ENCODE data around the gene GOLGA3.

DNA sequence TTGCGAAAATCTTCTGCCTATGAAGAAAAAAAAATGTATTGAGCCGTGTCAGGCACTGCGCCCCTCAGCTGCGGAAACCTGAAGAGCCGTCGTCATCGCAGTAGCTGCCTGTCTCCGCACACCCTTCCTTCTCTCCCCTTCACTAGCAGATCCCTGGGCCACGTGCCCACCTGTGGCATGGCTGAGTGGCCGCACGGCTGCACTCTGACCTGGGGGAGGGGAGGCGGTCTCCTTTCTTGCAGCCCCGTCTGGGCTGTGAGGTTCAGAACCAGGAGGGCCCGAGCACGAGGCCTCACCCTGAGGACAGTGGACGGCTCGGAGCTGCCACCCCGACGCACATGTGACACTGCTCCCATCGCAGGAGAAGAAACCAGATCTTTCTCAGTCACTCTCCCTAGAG lies 93.2 kb downstream of the GOLGA3 start:
- TF ChIP-seq, protein P1, sequence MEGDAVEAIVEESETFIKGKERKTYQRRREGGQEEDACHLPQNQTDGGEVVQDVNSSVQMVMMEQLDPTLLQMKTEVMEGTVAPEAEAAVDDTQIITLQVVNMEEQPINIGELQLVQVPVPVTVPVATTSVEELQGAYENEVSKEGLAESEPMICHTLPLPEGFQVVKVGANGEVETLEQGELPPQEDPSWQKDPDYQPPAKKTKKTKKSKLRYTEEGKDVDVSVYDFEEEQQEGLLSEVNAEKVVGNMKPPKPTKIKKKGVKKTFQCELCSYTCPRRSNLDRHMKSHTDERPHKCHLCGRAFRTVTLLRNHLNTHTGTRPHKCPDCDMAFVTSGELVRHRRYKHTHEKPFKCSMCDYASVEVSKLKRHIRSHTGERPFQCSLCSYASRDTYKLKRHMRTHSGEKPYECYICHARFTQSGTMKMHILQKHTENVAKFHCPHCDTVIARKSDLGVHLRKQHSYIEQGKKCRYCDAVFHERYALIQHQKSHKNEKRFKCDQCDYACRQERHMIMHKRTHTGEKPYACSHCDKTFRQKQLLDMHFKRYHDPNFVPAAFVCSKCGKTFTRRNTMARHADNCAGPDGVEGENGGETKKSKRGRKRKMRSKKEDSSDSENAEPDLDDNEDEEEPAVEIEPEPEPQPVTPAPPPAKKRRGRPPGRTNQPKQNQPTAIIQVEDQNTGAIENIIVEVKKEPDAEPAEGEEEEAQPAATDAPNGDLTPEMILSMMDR (IDR thresholded peaks at IDR 0.05; ENCODE audit: low read depth, low read length, missing input control) = no peak
- TF ChIP-seq, protein P2, sequence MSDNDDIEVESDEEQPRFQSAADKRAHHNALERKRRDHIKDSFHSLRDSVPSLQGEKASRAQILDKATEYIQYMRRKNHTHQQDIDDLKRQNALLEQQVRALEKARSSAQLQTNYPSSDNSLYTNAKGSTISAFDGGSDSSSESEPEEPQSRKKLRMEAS (IDR thresholded peaks at IDR 0.05) = no peak
- TF ChIP-seq RAD21 (IDR thresholded peaks at IDR 0.05) (no peak), SP1 (IDR thresholded peaks at IDR 0.05) (no peak), JUND (IDR thresholded peaks at IDR 0.05) (no peak)
- TF ChIP-seq, protein P3, sequence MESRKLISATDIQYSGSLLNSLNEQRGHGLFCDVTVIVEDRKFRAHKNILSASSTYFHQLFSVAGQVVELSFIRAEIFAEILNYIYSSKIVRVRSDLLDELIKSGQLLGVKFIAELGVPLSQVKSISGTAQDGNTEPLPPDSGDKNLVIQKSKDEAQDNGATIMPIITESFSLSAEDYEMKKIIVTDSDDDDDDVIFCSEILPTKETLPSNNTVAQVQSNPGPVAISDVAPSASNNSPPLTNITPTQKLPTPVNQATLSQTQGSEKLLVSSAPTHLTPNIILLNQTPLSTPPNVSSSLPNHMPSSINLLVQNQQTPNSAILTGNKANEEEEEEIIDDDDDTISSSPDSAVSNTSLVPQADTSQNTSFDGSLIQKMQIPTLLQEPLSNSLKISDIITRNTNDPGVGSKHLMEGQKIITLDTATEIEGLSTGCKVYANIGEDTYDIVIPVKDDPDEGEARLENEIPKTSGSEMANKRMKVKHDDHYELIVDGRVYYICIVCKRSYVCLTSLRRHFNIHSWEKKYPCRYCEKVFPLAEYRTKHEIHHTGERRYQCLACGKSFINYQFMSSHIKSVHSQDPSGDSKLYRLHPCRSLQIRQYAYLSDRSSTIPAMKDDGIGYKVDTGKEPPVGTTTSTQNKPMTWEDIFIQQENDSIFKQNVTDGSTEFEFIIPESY (IDR thresholded peaks at IDR 0.05) = no peak
- TF ChIP-seq, protein P4, sequence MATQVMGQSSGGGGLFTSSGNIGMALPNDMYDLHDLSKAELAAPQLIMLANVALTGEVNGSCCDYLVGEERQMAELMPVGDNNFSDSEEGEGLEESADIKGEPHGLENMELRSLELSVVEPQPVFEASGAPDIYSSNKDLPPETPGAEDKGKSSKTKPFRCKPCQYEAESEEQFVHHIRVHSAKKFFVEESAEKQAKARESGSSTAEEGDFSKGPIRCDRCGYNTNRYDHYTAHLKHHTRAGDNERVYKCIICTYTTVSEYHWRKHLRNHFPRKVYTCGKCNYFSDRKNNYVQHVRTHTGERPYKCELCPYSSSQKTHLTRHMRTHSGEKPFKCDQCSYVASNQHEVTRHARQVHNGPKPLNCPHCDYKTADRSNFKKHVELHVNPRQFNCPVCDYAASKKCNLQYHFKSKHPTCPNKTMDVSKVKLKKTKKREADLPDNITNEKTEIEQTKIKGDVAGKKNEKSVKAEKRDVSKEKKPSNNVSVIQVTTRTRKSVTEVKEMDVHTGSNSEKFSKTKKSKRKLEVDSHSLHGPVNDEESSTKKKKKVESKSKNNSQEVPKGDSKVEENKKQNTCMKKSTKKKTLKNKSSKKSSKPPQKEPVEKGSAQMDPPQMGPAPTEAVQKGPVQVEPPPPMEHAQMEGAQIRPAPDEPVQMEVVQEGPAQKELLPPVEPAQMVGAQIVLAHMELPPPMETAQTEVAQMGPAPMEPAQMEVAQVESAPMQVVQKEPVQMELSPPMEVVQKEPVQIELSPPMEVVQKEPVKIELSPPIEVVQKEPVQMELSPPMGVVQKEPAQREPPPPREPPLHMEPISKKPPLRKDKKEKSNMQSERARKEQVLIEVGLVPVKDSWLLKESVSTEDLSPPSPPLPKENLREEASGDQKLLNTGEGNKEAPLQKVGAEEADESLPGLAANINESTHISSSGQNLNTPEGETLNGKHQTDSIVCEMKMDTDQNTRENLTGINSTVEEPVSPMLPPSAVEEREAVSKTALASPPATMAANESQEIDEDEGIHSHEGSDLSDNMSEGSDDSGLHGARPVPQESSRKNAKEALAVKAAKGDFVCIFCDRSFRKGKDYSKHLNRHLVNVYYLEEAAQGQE (IDR thresholded peaks at IDR 0.05) = no peak
- TF ChIP-seq, protein P5, sequence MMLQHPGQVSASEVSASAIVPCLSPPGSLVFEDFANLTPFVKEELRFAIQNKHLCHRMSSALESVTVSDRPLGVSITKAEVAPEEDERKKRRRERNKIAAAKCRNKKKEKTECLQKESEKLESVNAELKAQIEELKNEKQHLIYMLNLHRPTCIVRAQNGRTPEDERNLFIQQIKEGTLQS (IDR thresholded peaks at IDR 0.05) = no peak
